Gastroesophageal sphincter (tissue), 4 donors: ENCODE results near the gene EIF5A. TPM values are rescaled to one million over a fixed set of nuclear protein-coding genes. Genes with fewer than 3 reads are reported as not detected.

Experiments used
- ATAC-seq: fragments of 150-250 bp; one replicate; pipeline ENCODE4 v1.9.1; 2016; ENCODE audit warnings: mild to moderate bottlenecking, moderate library complexity
- H3K27ac ChIP-seq, 4 donors: fragments of 200-600 bp; sonication (generic) in 3 of 4; 1 replicate in 3 of 4; 2 replicates in 1 of 4; pipeline ENCODE4 v1.5.1; 2016 to 2019
- H3K27me3 ChIP-seq: fragments of 200-600 bp; sonication (generic); one replicate; pipeline ENCODE4 v1.5.1; 2019
- H3K36me3 ChIP-seq, 2 donors: fragments of 200-600 bp; sonication (generic); one replicate each; pipeline ENCODE4 v1.5.1; 2019; ENCODE audit warnings: control low read depth in 1 of 2
- H3K4me1 ChIP-seq, 3 donors: fragments of 200-600 bp; sonication (generic); 1 replicate in 2 of 3; 2 replicates in 1 of 3; pipeline ENCODE4 v1.5.1; 2016 to 2019; ENCODE audit warnings: control low read depth in 2 of 3
- H3K4me3 ChIP-seq, 2 donors: fragments of 200-600 bp; sonication (generic); one replicate each; pipeline ENCODE4 v1.5.1; 2019; ENCODE audit warnings: mild to moderate bottlenecking in 1 of 2, moderate library complexity in 1 of 2
- H3K9me3 ChIP-seq, 3 donors: fragments of 200-600 bp; sonication (generic); one replicate each; pipeline ENCODE4 v1.5.1; 2017 to 2019; ENCODE audit warnings: control low read depth in 2 of 3
- CTCF ChIP-seq, 4 experiments: fragments of 200-600 bp in 2 of 4; fragments of 450-650 bp in 2 of 4; sonication (generic) in 1 of 4; IDR thresholded peaks; one replicate each; pipeline ENCODE4 v1.5.1; 2017 to 2019; ENCODE audit warnings: antibody characterized with exemption in 4 of 4, mild to moderate bottlenecking in 2 of 4, moderate library complexity in 2 of 4
- EP300 ChIP-seq: sonication (generic); formaldehyde crosslinking; IDR thresholded peaks from one replicate; pipeline ENCODE4 v1.6.1; 2017; ENCODE audit warnings: antibody characterized with exemption, mild to moderate bottlenecking
- POLR2A ChIP-seq, 2 donors: fragments of 450-650 bp; IDR thresholded peaks; one replicate each; pipeline ENCODE4 v1.6.1; 2017; ENCODE audit warnings: antibody characterized with exemption in 2 of 2, mild to moderate bottlenecking in 2 of 2, moderate library complexity in 1 of 2
- POLR2AphosphoS5 ChIP-seq: sonication (generic); formaldehyde crosslinking; IDR thresholded peaks from one replicate; pipeline ENCODE4 v1.6.1; 2017; ENCODE audit warnings: antibody characterized with exemption
- WGBS, 2 donors: methylation state at CpG; one replicate each; pipeline ENCODE4 v1.1.5; 2018; ENCODE audit warnings: low coverage in 1 of 2; 5-methylcytosine and 5-hydroxymethylcytosine counted together
- total RNA-seq, 4 donors: library from RNA; depleted of rRNA; stranded (reverse); fragments of >200 nt; gene quantifications; one replicate each; pipeline ENCODE4 v1.1.0, GENCODE V29; 2016

EIF5A gene
- total RNA-seq, 4 donors from 2014 or later, result 145 to 233 (median 183) TPM

- Histone ChIP-seq H3K4me1 (peaks cover 4 to 66% (median 35%) of the 10 kb centered on the region in 3 donors), H3K4me3 (peak overlapping the region; percentile 85 to 96), H3K36me3 (peaks cover 3 to 86% of the 10 kb centered on the region in 2 donors), H3K27ac (peak overlapping the region; percentile 77 to 98 (median 96)), H3K27me3 (no peaks in the 10 kb centered on the region), H3K9me3 (no peaks in the 10 kb centered on the region)
- 26 to 92% methylated on average over 2 to 6 of the region's 9 CpGs for WGBS, 2 donors
- no peak for ATAC-seq
- no peak for TF ChIP-seq POLR2AphosphoS5
- no peak for TF ChIP-seq CTCF (IDR thresholded peaks at IDR 0.05)
- TF ChIP-seq POLR2A (IDR thresholded peaks at IDR 0.05), result no peak
- TF ChIP-seq EP300, result no peak
Observed at GRCh38 chr17:7313890-7314718, 6.7 kb downstream of the EIF5A start.

DNA sequence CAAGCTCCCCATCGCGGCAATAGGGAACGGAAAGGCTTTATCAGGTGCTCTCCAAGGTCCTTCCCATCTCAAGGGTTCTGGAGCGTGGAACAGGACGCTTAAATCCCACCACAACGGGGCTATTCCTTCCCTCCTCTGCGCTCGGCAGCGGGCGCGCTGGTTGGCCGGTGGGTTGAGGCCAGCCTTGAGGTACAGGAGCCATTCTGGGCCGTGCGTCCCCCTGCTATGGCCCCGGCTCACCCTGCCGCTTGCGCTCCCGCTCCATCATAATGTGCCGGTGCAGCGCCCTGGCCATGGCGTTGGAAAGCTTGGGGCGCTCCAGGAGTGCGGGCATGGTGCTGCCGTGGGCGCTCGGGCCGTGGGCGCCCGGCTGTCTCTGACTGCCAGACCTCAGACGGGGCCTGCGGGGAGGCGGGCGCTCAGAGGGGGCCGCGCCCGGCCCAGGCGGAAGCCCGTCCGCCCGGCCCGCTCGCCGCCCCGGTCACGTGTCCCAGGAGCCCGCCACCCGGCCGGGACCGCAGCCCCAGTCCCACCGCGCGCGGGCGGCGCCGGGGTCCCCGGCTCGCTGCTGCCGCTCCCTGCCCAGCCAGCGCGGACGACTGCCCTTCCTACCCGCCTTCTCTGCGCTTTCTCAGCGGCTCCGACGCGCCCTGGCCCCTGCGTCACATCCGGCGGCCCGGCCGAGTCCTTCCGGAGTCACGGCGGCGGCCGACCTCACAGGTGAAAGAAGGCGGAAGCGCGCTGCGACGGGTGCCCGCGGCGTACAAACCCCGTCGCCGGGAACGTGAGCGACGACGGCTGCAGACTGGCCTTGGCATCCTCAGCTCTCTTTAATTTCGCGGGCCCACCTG is 7.5 kb downstream of the EIF5A start, which contains the start of gene GPS2:
Gene GPS2, minus strand, starts transcription at position 642 of the 851 bp plus-strand sequence. Its CDS starts 308 bp downstream, at position 334.
- 0% methylated on average over 2 of the region's 95 CpGs; no CpG with 5 or more reads in 1 of the 2 donors for WGBS, 2 donors

DNA sequence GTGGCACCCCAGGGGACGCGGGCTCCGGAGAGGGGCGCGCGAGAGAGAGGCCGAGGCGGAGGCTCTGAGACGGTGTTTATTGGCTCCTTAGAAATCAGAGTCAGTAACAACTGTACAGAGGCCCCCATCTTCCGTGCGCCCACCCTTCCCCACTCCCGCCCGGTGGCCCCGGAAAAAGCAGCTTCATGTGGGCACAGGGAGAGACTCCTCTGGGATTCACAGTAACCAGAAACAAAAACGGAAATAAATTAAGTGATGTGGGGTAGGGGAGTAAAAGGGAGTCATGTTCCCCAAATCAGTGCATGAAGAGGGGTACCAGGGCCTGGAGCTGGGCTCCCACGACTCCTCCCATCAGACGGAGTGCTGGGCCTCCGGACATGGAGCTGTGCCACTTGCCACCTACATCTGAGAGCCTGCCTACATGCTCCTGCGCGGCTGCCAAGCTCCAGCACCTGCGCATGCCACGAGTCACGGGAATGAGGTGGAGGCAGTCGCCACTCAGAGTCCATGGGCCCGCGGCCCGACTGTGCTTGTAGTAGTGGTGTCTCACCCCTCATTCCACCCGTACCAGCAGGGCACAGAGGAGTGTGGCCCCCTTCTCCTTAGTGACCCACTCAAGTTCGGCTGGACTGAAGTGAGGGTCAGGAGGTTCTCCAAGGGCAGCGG is 8.3 kb downstream of the EIF5A start:
- TF ChIP-seq CTCF (IDR thresholded peaks at IDR 0.05) (no peak), POLR2AphosphoS5 (no peak), EP300 (no peak), POLR2A (IDR thresholded peaks at IDR 0.05) (no peak)
- Histone ChIP-seq H3K36me3 (peaks cover 3 to 86% of the 10 kb centered on the region in 2 donors), H3K9me3 (no peaks in the 10 kb centered on the region), H3K4me1 (peaks cover 0 to 50% (median 24%) of the 10 kb centered on the region in 3 donors), H3K27ac (peak overlapping the region; percentile 77 to 98 (median 96)), H3K4me3 (peak overlapping the region; percentile 85 to 96), H3K27me3 (no peaks in the 10 kb centered on the region)
- 0 to 67% methylated on average over 3 to 7 of the region's 30 CpGs for WGBS, 2 donors
- no peak for ATAC-seq

More for the DNA sequence above, 7.5 kb downstream of the EIF5A start, which contains the start of gene GPS2:
- Histone ChIP-seq H3K27ac (peak within 1 kb of the TSS; percentile 77 to 98 (median 96)), H3K9me3 (no peaks in the 10 kb centered on the region), H3K36me3 (peaks cover 3 to 86% of the 10 kb centered on the region in 2 donors), H3K4me1 (peaks cover 0 to 57% (median 27%) of the 10 kb centered on the region in 3 donors), H3K4me3 (peak within 1 kb of the TSS; percentile 85 to 96), H3K27me3 (no peaks in the 10 kb centered on the region)
- TF ChIP-seq EP300, result no peak
- peak; percentile 82 to 88 for TF ChIP-seq POLR2A (IDR thresholded peaks at IDR 0.05)
- TF ChIP-seq POLR2AphosphoS5, result peak; percentile 95
- ATAC-seq, result peak; percentile 93

DNA sequence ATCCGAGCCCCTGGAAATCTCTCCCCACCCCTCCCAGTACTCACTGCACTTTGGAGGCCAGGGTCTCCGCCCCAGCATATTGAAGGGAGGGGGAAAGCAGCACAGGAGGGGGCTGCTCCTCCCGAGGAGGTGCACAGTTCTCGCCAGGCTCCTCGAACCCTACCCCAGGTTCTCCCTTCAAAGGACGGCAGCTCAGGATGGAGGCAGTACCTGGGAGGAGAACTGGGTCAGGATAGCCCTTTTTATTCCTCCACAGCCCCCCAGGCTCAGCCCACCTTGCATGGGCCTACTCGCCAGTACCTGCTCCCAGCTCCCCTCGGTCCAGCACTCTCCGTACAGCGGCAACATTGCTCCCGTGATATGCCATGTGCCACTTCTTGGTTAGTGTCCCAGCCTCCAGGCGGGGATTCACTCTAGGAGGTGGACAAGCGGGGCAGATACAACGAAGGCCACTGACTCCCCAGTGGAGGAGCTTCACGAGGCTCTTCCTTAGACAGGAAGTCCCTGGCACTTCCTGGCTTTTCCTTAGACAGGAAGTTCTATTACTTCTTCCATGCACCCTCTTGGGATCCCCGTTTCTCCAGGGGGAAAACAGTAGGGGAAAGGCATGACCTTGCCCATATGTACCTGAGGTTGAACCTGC is 9.9 kb downstream of the EIF5A start:
- Histone ChIP-seq H3K27ac (no peak overlapping the region), H3K36me3 (peaks cover 0 to 86% of the 10 kb centered on the region in 2 donors), H3K4me1 (peaks cover 0 to 35% (median 24%) of the 10 kb centered on the region in 3 donors), H3K27me3 (no peaks in the 10 kb centered on the region), H3K4me3 (no peak overlapping the region), H3K9me3 (no peaks in the 10 kb centered on the region)
- ATAC-seq, result no peak
- WGBS, 2 donors, result 69 to 100% methylated on average over 2 to 5 of the region's 16 CpGs
- TF ChIP-seq POLR2A (IDR thresholded peaks at IDR 0.05) (no peak), EP300 (no peak), CTCF (IDR thresholded peaks at IDR 0.05) (no peak), POLR2AphosphoS5 (no peak)
